HCT116 (cell line): Measurements from ENCODE around the gene REPS1. TPM values are rescaled to one million over a fixed set of nuclear protein-coding genes. Genes with fewer than 3 reads are reported as not detected.

Experiments
- ATAC-seq: fragments of 200-7000 bp; cut with Tn5 transposase; 2 replicates; pipeline ENCODE4 v1.9.1; 2020; ENCODE audit warnings: mild to moderate bottlenecking, moderate library complexity
- BruUV-seq: library from RNA; stranded (reverse); fragments of 400-500 nt; replicated peaks from 2 replicates; lab custom pipeline; 2021; lab: Mats Ljungman, UMichigan
- CTCF ChIA-PET: fragments of 300-600 bp; sonication (Branson Sonifier 250); formaldehyde crosslinking; loops from one replicate; lab custom pipeline; 2021; ENCODE audit warnings: antibody characterized with exemption; lab: Charles Lee
- POLR2A ChIA-PET: fragments of 300-600, 350-600 bp; sonication (Branson Sonifier 250); formaldehyde crosslinking; loops from one replicate; lab custom pipeline; 2021; ENCODE audit warnings: antibody characterized with exemption; lab: Charles Lee
- RAD21 ChIA-PET, 2 experiments: fragments of 300-600 bp; sonication (Branson Sonifier 250); formaldehyde crosslinking; loops; one replicate each; lab custom pipeline; 2023; ENCODE audit warnings: low total read pairs in 2 of 2; ENCODE audit not compliant: uncharacterized antibody in 2 of 2, unreplicated experiment in 2 of 2, low non-redundant PET in 1 of 2; lab: Charles Lee
- DNase-seq: peaks from one replicate; pipeline ENCODE4 v3.0.0-alpha.2; 2010; ENCODE audit warnings: low read depth, low spot score
- H2AFZ ChIP-seq: fragments of 200-600 bp; shearing (Covaris generic), sonication (generic); 2 replicates; pipeline ENCODE4 v1.6.1; 2017; ENCODE audit warnings: low read depth, mixed run types, mixed read lengths, antibody characterized with exemption, low read length; ENCODE audit not compliant: poor library complexity, severe bottlenecking
- H3K27ac ChIP-seq: 2 replicates; pipeline ENCODE4 v1.5.1; 2012; ENCODE audit warnings: low read depth, low read length
- H3K27me3 ChIP-seq: fragments of 200-600 bp; sonication (generic); 2 replicates; pipeline ENCODE4 v1.6.1; 2016; ENCODE audit warnings: mixed run types, low read length, mixed read lengths; ENCODE audit not compliant: insufficient read depth
- H3K36me3 ChIP-seq, 2 experiments: fragments of 200-500 bp in 1 of 2; fragments of 200-600 bp in 1 of 2; sonication (Bioruptor generic) in 1 of 2; sonication (generic) in 1 of 2; 2 replicates each; pipeline versions ENCODE4 v1.5.1 to v1.6.1; 2014 to 2016; ENCODE audit warnings: low read length in 2 of 2, inconsistent platforms in 1 of 2, mixed read lengths in 1 of 2, mixed run types in 1 of 2; ENCODE audit not compliant: insufficient read depth in 2 of 2, control insufficient read depth in 1 of 2
- H3K4me1 ChIP-seq, 2 experiments: fragments of 200-600 bp in 1 of 2; sonication (generic) in 1 of 2; 2 replicates each; pipeline versions ENCODE4 v1.5.1 to v1.6.1; 2012 to 2017; ENCODE audit warnings: low read length in 2 of 2, inconsistent platforms in 1 of 2, mild to moderate bottlenecking in 1 of 2, mixed read lengths in 1 of 2, mixed run types in 1 of 2, moderate library complexity in 1 of 2; ENCODE audit not compliant: insufficient read depth in 2 of 2, control insufficient read depth in 1 of 2
- H3K4me2 ChIP-seq: fragments of 200-600 bp; sonication (generic); 2 replicates; pipeline ENCODE4 v1.6.1; 2017; ENCODE audit warnings: mixed run types, low read length, mixed read lengths
- H3K4me3 ChIP-seq, 2 experiments: fragments of 200-600 bp in 1 of 2; sonication (generic) in 1 of 2; replicated peaks in 1 of 2; 2 replicates each; pipeline ENCODE4 v1.5.1; 2011 to 2016; ENCODE audit warnings: low read length in 2 of 2, control low read depth in 1 of 2, low read depth in 1 of 2, mild to moderate bottlenecking in 1 of 2, mixed read lengths in 1 of 2, mixed run types in 1 of 2
- H3K79me2 ChIP-seq: fragments of 200-600 bp; sonication (generic); 2 replicates; pipeline ENCODE4 v1.6.1; 2017; ENCODE audit warnings: mild to moderate bottlenecking, mixed run types, low read length, moderate library complexity, mixed read lengths; ENCODE audit not compliant: insufficient read depth
- H3K9ac ChIP-seq: fragments of 200-600 bp; sonication (generic); 2 replicates; pipeline ENCODE4 v1.6.1; 2016; ENCODE audit warnings: low read length, mixed read lengths
- H3K9me2 ChIP-seq: fragments of 200-600 bp; sonication (generic), shearing (Covaris generic); 2 replicates; pipeline ENCODE4 v1.6.1; 2017; ENCODE audit warnings: mixed run types, mild to moderate bottlenecking, moderate library complexity; ENCODE audit not compliant: insufficient read depth
- H3K9me3 ChIP-seq, 2 experiments: fragments of 200-500 bp in 1 of 2; fragments of 200-600 bp in 1 of 2; sonication (Bioruptor generic) in 1 of 2; sonication (generic) in 1 of 2; 2 replicates each; pipeline ENCODE4 v1.6.1; 2014 to 2017; ENCODE audit warnings: low read length in 2 of 2, mixed read lengths in 2 of 2, inconsistent platforms in 1 of 2, low read depth in 1 of 2, mild to moderate bottlenecking in 1 of 2, mixed run types in 1 of 2, moderate library complexity in 1 of 2; ENCODE audit not compliant: control insufficient read depth in 1 of 2, insufficient read depth in 1 of 2
- H4K20me1 ChIP-seq: fragments of 200-600 bp; sonication (generic), shearing (Covaris generic); 2 replicates; pipeline ENCODE4 v1.6.1; 2017; ENCODE audit warnings: mixed run types, mild to moderate bottlenecking, moderate library complexity; ENCODE audit not compliant: insufficient read depth
- CEBPB ChIP-seq: IDR thresholded peaks from 2 replicates; pipeline ENCODE4 v1.6.1; 2012; ENCODE audit warnings: low read depth
- EGR1 ChIP-seq: IDR thresholded peaks from 2 replicates; pipeline ENCODE4 v1.6.1; 2012; ENCODE audit warnings: low read depth
- FOSL1 ChIP-seq: IDR thresholded peaks from 2 replicates; pipeline ENCODE4 v1.6.1; 2012; ENCODE audit warnings: low read depth
- POLR2A ChIP-seq: IDR thresholded peaks from 2 replicates; pipeline ENCODE4 v1.7.0; 2011; ENCODE audit warnings: borderline replicate concordance; ENCODE audit not compliant: insufficient read depth, insufficient read length; ENCODE audit errors: extremely low read depth
- RAD21 ChIP-seq: IDR thresholded peaks from 2 replicates; pipeline ENCODE4 v1.6.1; 2012; ENCODE audit warnings: low read depth, mild to moderate bottlenecking
- SIN3A ChIP-seq: IDR thresholded peaks from 2 replicates; pipeline ENCODE4 v1.6.1; 2012; ENCODE audit warnings: low read depth
- TCF7L2 ChIP-seq: IDR thresholded peaks from 2 replicates; pipeline ENCODE4 v1.7.0; 2011; ENCODE audit warnings: borderline replicate concordance, inconsistent platforms; ENCODE audit not compliant: insufficient read depth, insufficient read length; ENCODE audit errors: extremely low read depth
- YY1 ChIP-seq: IDR thresholded peaks from 2 replicates; pipeline ENCODE4 v1.6.1; 2011; ENCODE audit warnings: low read length, low read depth, moderate library complexity, mild to moderate bottlenecking; ENCODE audit not compliant: insufficient replicate concordance; ENCODE audit errors: extremely low read depth
- ZNF274 ChIP-seq: fragments of 200-500 bp; sonication (Bioruptor generic); IDR thresholded peaks from 2 replicates; pipeline ENCODE4 v1.6.1; 2014; ENCODE audit warnings: mild to moderate bottlenecking, low read depth, low read length, inconsistent platforms
- intact Hi-C: fragments of 100-400 bp; cut with micrococcal nuclease; formaldehyde crosslinking; loops from 2 replicates; pipeline ENCODE4 v1.10.0; 2022
- total RNA-seq: library from RNA; stranded (reverse); gene quantifications from one replicate; pipeline ENCODE4 v1.2.1, GENCODE V29; 2021; ENCODE audit not compliant: unreplicated experiment
- TF ChIP-seq, protein P1 (sequence below): IDR thresholded peaks from 2 replicates; pipeline ENCODE4 v1.6.1; 2012
- TF ChIP-seq, protein P2 (sequence below), 3 experiments: fragments of 200-600 bp in 1 of 3; sonication (generic) in 1 of 3; IDR thresholded peaks in 2 of 3; conservative IDR thresholded peaks in 1 of 3; 2 replicates each; pipeline ENCODE4 v1.5.1; 2012 to 2017; ENCODE audit warnings: low read depth in 2 of 3, low read length in 2 of 3, antibody characterized with exemption in 1 of 3, borderline replicate concordance in 1 of 3, control low read depth in 1 of 3, mild to moderate bottlenecking in 1 of 3, mixed read lengths in 1 of 3, mixed run types in 1 of 3, moderate library complexity in 1 of 3; ENCODE audit not compliant: insufficient read depth in 1 of 3
- TF ChIP-seq, protein P3 (sequence below): IDR thresholded peaks from 2 replicates; pipeline ENCODE4 v1.6.1; 2012
- TF ChIP-seq, protein P4 (sequence below): IDR thresholded peaks from 2 replicates; pipeline ENCODE4 v1.6.1; 2012; ENCODE audit warnings: low read depth

The REPS1 gene
- total RNA-seq, 1 experiment from 2014 or later = 52.7 TPM

DNA sequence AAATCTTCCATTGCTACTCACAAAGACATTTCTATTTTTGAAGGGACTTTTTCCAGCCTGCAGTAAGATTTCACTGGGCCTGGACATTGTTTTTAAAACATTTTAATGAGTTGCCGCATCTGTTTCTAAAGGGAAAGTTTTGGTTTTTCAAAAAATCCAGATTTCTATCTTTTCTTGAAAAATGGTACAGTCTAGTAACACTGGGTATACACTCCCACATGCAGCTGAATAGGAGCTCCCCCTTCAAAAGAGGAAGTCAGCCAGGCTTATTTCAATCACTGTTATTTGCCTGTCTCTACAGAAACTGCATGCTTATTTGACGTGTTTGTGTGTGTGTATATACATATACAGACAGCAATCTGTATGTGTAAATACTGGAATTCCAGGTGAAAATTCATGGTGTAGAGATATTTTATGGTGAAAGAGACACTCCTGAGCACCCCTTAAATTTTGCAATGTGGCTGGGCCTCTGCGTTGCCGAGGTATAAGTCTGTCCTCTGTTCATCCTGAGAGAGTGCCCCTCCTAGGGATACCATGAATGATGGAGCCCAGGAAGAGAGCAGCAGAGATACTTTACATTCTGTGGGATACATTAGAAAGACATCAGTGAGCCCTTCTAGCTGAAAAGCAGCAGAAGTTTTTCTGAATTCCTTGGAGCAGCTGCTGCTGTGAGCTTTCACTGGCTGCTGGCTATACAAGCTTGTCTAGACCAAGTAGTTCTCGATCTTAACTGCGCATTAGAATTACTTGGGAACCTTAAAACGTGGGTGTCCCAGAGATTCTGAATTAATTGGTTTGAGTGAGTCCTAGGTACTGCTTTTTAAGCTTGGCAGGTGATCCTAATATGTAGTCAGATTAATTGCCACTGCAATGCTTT lies 28.5 kb upstream of the REPS1 start:
- ATAC-seq (no peak), DNase-seq (no peak)
- H3K36me3 ChIP-seq = no peaks in the 10 kb centered on the region
- no peaks in the 10 kb centered on the region for H3K9me3 ChIP-seq
- ChIA-PET RAD21 (no interaction called here), POLR2A (interaction anchor here (0.7 kb wide), 1 partner anchor 11 kb away, joined by 3 read pairs; no protein-coding TSS in a partner anchor), CTCF (no interaction called here)
- no peak overlapping the region for H3K4me3 ChIP-seq
- H3K9me2 ChIP-seq = no peaks in the 10 kb centered on the region
- H2AFZ ChIP-seq = no peak overlapping the region
- no peak overlapping the region for H3K9ac ChIP-seq
- TF ChIP-seq, protein P1, sequence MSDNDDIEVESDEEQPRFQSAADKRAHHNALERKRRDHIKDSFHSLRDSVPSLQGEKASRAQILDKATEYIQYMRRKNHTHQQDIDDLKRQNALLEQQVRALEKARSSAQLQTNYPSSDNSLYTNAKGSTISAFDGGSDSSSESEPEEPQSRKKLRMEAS = no peak
- TF ChIP-seq POLR2A (no peak), RAD21 (no peak), CEBPB (no peak), TCF7L2 (no peak), ZNF274 (no peak)
- intact Hi-C loops = no loop called here
- no peak overlapping the region for H3K4me2 ChIP-seq
- no peaks in the 10 kb centered on the region for H3K79me2 ChIP-seq
- H4K20me1 ChIP-seq = no peaks in the 10 kb centered on the region
- no peaks in the 10 kb centered on the region for H3K4me1 ChIP-seq
- no TSS peak for BruUV-seq
- no peak overlapping the region for H3K27ac ChIP-seq
- no peaks in the 10 kb centered on the region for H3K27me3 ChIP-seq

DNA sequence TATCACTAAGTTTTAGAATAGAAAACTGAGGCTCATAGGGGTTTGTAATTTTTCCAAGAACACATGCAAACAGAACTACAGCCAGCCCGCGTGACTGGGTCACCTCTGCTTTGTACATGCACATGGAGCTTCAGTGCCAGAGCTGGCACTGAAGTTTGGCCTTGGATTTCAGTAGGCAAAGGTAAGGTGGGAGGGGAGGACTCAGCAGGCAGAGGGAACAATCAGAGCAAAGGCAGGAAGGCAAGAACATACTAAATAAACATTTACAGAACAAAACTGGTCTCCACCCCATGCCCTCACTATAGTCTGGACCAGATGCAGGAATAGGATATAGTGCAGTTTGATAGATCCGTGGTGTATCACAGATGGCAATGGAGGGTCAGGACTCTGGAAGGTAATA lies 26.9 kb upstream of the REPS1 start:
- Histone ChIP-seq H3K4me1 (no peaks in the 10 kb centered on the region), H3K27me3 (no peaks in the 10 kb centered on the region), H3K79me2 (no peaks in the 10 kb centered on the region), H3K9ac (no peak overlapping the region), H2AFZ (no peak overlapping the region), H4K20me1 (no peaks in the 10 kb centered on the region), H3K36me3 (no peaks in the 10 kb centered on the region), H3K9me3 (no peaks in the 10 kb centered on the region), H3K4me2 (no peak overlapping the region), H3K4me3 (no peak overlapping the region), H3K9me2 (no peaks in the 10 kb centered on the region), H3K27ac (no peak overlapping the region)
- ChIA-PET POLR2A (interaction anchor here (0.8 kb wide), 1 partner anchor 13 kb away, joined by 3 read pairs; no protein-coding TSS in a partner anchor), RAD21 (no interaction called here), CTCF (no interaction called here)
- BruUV-seq = no TSS peak
- DNase-seq (no peak), ATAC-seq (no peak)
- intact Hi-C loops = no loop called here
- TF ChIP-seq FOSL1 (no peak), SIN3A (no peak), EGR1 (no peak), YY1 (no peak), RAD21 (no peak), ZNF274 (no peak)
- TF ChIP-seq, protein P2, sequence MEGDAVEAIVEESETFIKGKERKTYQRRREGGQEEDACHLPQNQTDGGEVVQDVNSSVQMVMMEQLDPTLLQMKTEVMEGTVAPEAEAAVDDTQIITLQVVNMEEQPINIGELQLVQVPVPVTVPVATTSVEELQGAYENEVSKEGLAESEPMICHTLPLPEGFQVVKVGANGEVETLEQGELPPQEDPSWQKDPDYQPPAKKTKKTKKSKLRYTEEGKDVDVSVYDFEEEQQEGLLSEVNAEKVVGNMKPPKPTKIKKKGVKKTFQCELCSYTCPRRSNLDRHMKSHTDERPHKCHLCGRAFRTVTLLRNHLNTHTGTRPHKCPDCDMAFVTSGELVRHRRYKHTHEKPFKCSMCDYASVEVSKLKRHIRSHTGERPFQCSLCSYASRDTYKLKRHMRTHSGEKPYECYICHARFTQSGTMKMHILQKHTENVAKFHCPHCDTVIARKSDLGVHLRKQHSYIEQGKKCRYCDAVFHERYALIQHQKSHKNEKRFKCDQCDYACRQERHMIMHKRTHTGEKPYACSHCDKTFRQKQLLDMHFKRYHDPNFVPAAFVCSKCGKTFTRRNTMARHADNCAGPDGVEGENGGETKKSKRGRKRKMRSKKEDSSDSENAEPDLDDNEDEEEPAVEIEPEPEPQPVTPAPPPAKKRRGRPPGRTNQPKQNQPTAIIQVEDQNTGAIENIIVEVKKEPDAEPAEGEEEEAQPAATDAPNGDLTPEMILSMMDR (IDR thresholded peaks at IDR 0.05 in 2 of 3, conservative IDR thresholded peaks at IDR 0.05 in 1 of 3; ENCODE audit: borderline replicate concordance in 1 of 3, insufficient read depth in 1 of 3, low read depth in 2 of 3, low read length in 2 of 3) = no peak
- TF ChIP-seq, protein P3, sequence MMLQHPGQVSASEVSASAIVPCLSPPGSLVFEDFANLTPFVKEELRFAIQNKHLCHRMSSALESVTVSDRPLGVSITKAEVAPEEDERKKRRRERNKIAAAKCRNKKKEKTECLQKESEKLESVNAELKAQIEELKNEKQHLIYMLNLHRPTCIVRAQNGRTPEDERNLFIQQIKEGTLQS = no peak
- TF ChIP-seq, protein P4, sequence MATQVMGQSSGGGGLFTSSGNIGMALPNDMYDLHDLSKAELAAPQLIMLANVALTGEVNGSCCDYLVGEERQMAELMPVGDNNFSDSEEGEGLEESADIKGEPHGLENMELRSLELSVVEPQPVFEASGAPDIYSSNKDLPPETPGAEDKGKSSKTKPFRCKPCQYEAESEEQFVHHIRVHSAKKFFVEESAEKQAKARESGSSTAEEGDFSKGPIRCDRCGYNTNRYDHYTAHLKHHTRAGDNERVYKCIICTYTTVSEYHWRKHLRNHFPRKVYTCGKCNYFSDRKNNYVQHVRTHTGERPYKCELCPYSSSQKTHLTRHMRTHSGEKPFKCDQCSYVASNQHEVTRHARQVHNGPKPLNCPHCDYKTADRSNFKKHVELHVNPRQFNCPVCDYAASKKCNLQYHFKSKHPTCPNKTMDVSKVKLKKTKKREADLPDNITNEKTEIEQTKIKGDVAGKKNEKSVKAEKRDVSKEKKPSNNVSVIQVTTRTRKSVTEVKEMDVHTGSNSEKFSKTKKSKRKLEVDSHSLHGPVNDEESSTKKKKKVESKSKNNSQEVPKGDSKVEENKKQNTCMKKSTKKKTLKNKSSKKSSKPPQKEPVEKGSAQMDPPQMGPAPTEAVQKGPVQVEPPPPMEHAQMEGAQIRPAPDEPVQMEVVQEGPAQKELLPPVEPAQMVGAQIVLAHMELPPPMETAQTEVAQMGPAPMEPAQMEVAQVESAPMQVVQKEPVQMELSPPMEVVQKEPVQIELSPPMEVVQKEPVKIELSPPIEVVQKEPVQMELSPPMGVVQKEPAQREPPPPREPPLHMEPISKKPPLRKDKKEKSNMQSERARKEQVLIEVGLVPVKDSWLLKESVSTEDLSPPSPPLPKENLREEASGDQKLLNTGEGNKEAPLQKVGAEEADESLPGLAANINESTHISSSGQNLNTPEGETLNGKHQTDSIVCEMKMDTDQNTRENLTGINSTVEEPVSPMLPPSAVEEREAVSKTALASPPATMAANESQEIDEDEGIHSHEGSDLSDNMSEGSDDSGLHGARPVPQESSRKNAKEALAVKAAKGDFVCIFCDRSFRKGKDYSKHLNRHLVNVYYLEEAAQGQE = no peak
